Panc1 (cell line): ENCODE measurements around the gene PDE6A. TPM values are rescaled to one million over a fixed set of nuclear protein-coding genes. Genes with fewer than 3 reads are reported as not detected.

Experiments
- ATAC-seq: fragments of 200-7000 bp; cut with Tn5 transposase; 2 replicates; pipeline ENCODE4 v1.9.1; 2020; ENCODE audit warnings: mild to moderate bottlenecking, moderate library complexity
- BruUV-seq: library from RNA; stranded (reverse); fragments of 400-500 nt; replicated peaks from 2 replicates; lab custom pipeline; 2021; lab: Mats Ljungman, UMichigan
- CTCF ChIA-PET: fragments of 300-600 bp; sonication (Branson Sonifier 250); formaldehyde crosslinking; loops from one replicate; lab custom pipeline; 2022; ENCODE audit warnings: antibody characterized with exemption; lab: Charles Lee
- POLR2A ChIA-PET: fragments of 300-600 bp; sonication (Branson Sonifier 250); formaldehyde crosslinking; loops from one replicate; lab custom pipeline; 2022; ENCODE audit warnings: antibody characterized with exemption; lab: Charles Lee
- DNase-seq: peaks from one replicate; pipeline ENCODE4 v3.0.0-alpha.2; 2010; ENCODE audit warnings: low read depth, low spot score
- H3K27ac ChIP-seq: 2 replicates; pipeline ENCODE4 v1.5.1; 2011; ENCODE audit warnings: mild to moderate bottlenecking, low read length, inconsistent platforms
- H3K27me3 ChIP-seq: fragments of 200-500 bp; sonication (Bioruptor generic); 2 replicates; pipeline ENCODE4 v1.6.0; 2014; ENCODE audit warnings: low read length, inconsistent platforms; ENCODE audit not compliant: control insufficient read depth, insufficient read depth
- H3K36me3 ChIP-seq: fragments of 200-500 bp; sonication (Bioruptor generic); 2 replicates; pipeline ENCODE4 v1.5.1; 2014; ENCODE audit warnings: inconsistent platforms, mild to moderate bottlenecking, low read length, moderate library complexity; ENCODE audit not compliant: control insufficient read depth, insufficient read depth
- H3K4me1 ChIP-seq: 2 replicates; pipeline ENCODE4 v1.5.1; 2011; ENCODE audit warnings: inconsistent platforms, mild to moderate bottlenecking, low read length, moderate library complexity; ENCODE audit not compliant: control insufficient read depth, insufficient read depth
- H3K4me3 ChIP-seq, 2 experiments: 2 replicates each; pipeline ENCODE4 v1.5.1; 2011 to 2012; ENCODE audit warnings: low read depth in 2 of 2, low read length in 2 of 2, mild to moderate bottlenecking in 2 of 2, inconsistent platforms in 1 of 2, moderate library complexity in 1 of 2
- H3K9me3 ChIP-seq: fragments of 200-500 bp; sonication (Bioruptor generic); 2 replicates; pipeline ENCODE4 v1.5.1; 2014; ENCODE audit warnings: low read depth, mild to moderate bottlenecking, inconsistent platforms, low read length, moderate library complexity; ENCODE audit not compliant: control insufficient read depth, insufficient read depth
- CTCF ChIP-seq: fragments of 450-650 bp; IDR thresholded peaks from 2 replicates; pipeline ENCODE4 v1.5.1; 2017; ENCODE audit warnings: mild to moderate bottlenecking
- POLR2AphosphoS5 ChIP-seq: IDR thresholded peaks from 2 replicates; pipeline ENCODE4 v1.6.1; 2012; ENCODE audit warnings: mild to moderate bottlenecking, low read depth, low read length, moderate library complexity
- REST ChIP-seq, 2 experiments: IDR thresholded peaks; 2 replicates each; pipeline ENCODE4 v1.6.1; 2011 to 2012; ENCODE audit warnings: low read depth in 2 of 2, control low read depth in 1 of 2, low read length in 1 of 2, mild to moderate bottlenecking in 1 of 2, moderate library complexity in 1 of 2; ENCODE audit not compliant: insufficient read depth in 1 of 2
- SIN3A ChIP-seq: IDR thresholded peaks from 2 replicates; pipeline ENCODE4 v1.6.1; 2012; ENCODE audit warnings: low read depth, mild to moderate bottlenecking, low read length, moderate library complexity, borderline replicate concordance; ENCODE audit not compliant: insufficient read depth
- TCF7L2 ChIP-seq: IDR thresholded peaks from 2 replicates; pipeline ENCODE4 v1.6.1; 2011; ENCODE audit warnings: mild to moderate bottlenecking, low read depth, low read length, inconsistent platforms
- in situ Hi-C: cut with HindIII; loops from 2 replicates; pipeline ENCODE4 v1.10.0; 2016; ENCODE audit warnings: low sequenced_read_pairs, low pct_unique_long_range_greater_than_20kb
- intact Hi-C: fragments of 100-400 bp; cut with micrococcal nuclease; formaldehyde crosslinking; loops from one replicate; pipeline ENCODE4 v1.10.0; 2022; ENCODE audit not compliant: unreplicated experiment
- total RNA-seq: library from RNA; stranded (reverse); gene quantifications from one replicate; pipeline ENCODE4 v1.2.1, GENCODE V29; 2021; ENCODE audit not compliant: unreplicated experiment

PDE6A gene
- total RNA-seq, 1 experiment from 2014 or later, result 0.33 TPM

GRCh38 chr5:149969181-149969930, 24.8 kb upstream of the PDE6A start:
- ATAC-seq (no peak), DNase-seq (no peak)
- Histone ChIP-seq H3K4me3 (no peak overlapping the region), H3K4me1 (0 out of 2 replicates have a peak, but pooled peaks cover 3% of the 10 kb centered on the region), H3K36me3 (no peaks in the 10 kb centered on the region), H3K27me3 (no peaks in the 10 kb centered on the region), H3K27ac (no peak overlapping the region), H3K9me3 (no peaks in the 10 kb centered on the region)
- no TSS peak for BruUV-seq
- in situ Hi-C loops (no loop called here), intact Hi-C loops (no loop called here)
- TF ChIP-seq CTCF, result no peak
- TF ChIP-seq SIN3A, result no peak
- no peak for TF ChIP-seq POLR2AphosphoS5
- ChIA-PET POLR2A (no interaction called here), CTCF (no interaction called here)

- H3K9me3 ChIP-seq, result no peaks in the 10 kb centered on the region
- no peak for ATAC-seq
- no peak overlapping the region for H3K4me3 ChIP-seq
- H3K27me3 ChIP-seq, result no peaks in the 10 kb centered on the region
- ChIA-PET POLR2A (interaction anchor here (1.0 kb wide), 1 partner anchor 31 kb away, joined by 3 read pairs; no protein-coding TSS in a partner anchor), CTCF (interaction anchor here (0.6 to 1.0 kb wide), 2 partner anchors 133 to 330 kb away, joined by 4 to 5 read pairs; no protein-coding TSS in a partner anchor)
- H3K27ac ChIP-seq, result no peak overlapping the region
- H3K36me3 ChIP-seq, result no peaks in the 10 kb centered on the region
- no peak for DNase-seq
- H3K4me1 ChIP-seq, result peaks cover 11% of the 10 kb centered on the region
- BruUV-seq, result no TSS peak
- intact Hi-C loops (no loop called here), in situ Hi-C loops (no loop called here)
- no peak for TF ChIP-seq POLR2AphosphoS5
- TF ChIP-seq SIN3A, result no peak
- no peak for TF ChIP-seq CTCF
- no peak for TF ChIP-seq REST (IDR thresholded peaks at IDR 0.05; ENCODE audit: insufficient read depth in 1 of 2, low read depth in 2 of 2, low read length in 1 of 2)
- no peak for TF ChIP-seq TCF7L2
Observed at GRCh38 chr5:149966946-149967345, 22.4 kb upstream of the PDE6A start.
